ENCODE data around the gene PDCD2L. TPM values are rescaled to one million over a fixed set of nuclear protein-coding genes. Genes with fewer than 3 reads are reported as not detected.

Gene PDCD2L
- total and polyA plus RNA-seq, 9 of the 15 experiments (the other 6 are each of a cell fraction or from before 2014, with no cell fraction given): 12.1 to 68.5 (median 56.3) TPM

- TF ChIP-seq ZNF785 (CRISPR knock-in tag; IDR thresholded peaks at IDR 0.05): no peak
These were observed 44.3 kb upstream of the PDCD2L start (continued) for GRCh38 chr19:34359954-34360315.

- ChIA-PET POLR2A (interaction anchor here (0.7 to 1.4 kb wide), 2 partner anchors 11 to 127 kb away, joined by 3 to 4 read pairs; no protein-coding TSS in a partner anchor), CTCF (ENCODE audit: low intra/inter-chr PET ratio) (no interaction called here)
- peaks cover 7% of the 10 kb centered on the region for H3K79me2 ChIP-seq (ENCODE audit: control insufficient read depth, insufficient read depth, low read length)
- no TSS peak for BruUV-seq (replicated peaks)
- intact Hi-C loops (cut with micrococcal nuclease): no loop called here
- in situ Hi-C loops (cut with MboI): no loop called here
- peak overlapping the region; percentile 85 for H3K27ac ChIP-seq (ENCODE audit: extremely low read depth, low read depth, low read length)
- no peak for ATAC-seq
- WGBS (ENCODE audit: insufficient coverage, low coverage, missing lambda C conversion rate): 89% methylated on average over 9 of the region's 9 CpGs
- peaks cover 49 to 50% of the 10 kb centered on the region in 2 experiments for H3K4me1 ChIP-seq (replicated peaks in 1 of 2; ENCODE audit: control insufficient read depth in 2 of 2, insufficient read depth in 2 of 2, low read length in 2 of 2)
- DNase-seq (ENCODE audit: extremely low read depth in 1 of 4, low spot score in 3 of 4): no peak
- H3K36me3 ChIP-seq (ENCODE audit: control insufficient read depth, insufficient read depth, low read length): no peaks in the 10 kb centered on the region; the same call in 2 of the 3 replicates
- TF ChIP-seq SPI1 (IDR thresholded peaks at IDR 0.05; ENCODE audit: borderline replicate concordance, low read depth, low read length) (peak; percentile 15; the same call in 1 of the 2 replicates), ZBTB8A (IDR thresholded peaks at IDR 0.05; ENCODE audit: partially characterized antibody) (no peak)
- H3K9me1 ChIP-seq (ENCODE audit: control insufficient read depth, insufficient read depth, low read length): peaks cover 3% of the 10 kb centered on the region
- H2AFZ ChIP-seq (ENCODE audit: low read depth, low read length): 0 out of 2 replicates have a peak overlapping the region, but pooled peaks have one; percentile 89
- H3K9ac ChIP-seq (ENCODE audit: insufficient read depth in 1 of 2, low read depth in 2 of 2, low read length in 2 of 2): peak overlapping the region in 1 of 2 experiments; percentile 76; a peak in 1 of 4 replicates
- FAIRE-seq: no peak
- peak overlapping the region; percentile 48; the same call in 1 of the 2 replicates for H3K4me3 ChIP-seq
- H3K27me3 ChIP-seq (ENCODE audit: control insufficient read depth in 2 of 2, insufficient read depth in 2 of 2, low read length in 2 of 2): no peaks in the 10 kb centered on the region
- H3K4me2 ChIP-seq (ENCODE audit: insufficient read depth, low read length): peak overlapping the region; percentile 95
- H4K20me1 ChIP-seq (replicated peaks; ENCODE audit: control insufficient read depth, insufficient read depth, low read length): no peaks in the 10 kb centered on the region; the same call in 1 of the 2 replicates
- H3K9me3 ChIP-seq (replicated peaks; ENCODE audit: control insufficient read depth, insufficient read depth, low read depth, low read length): no peaks in the 10 kb centered on the region
These were observed 43.8 kb upstream of the PDCD2L start for GRCh38 chr19:34360354-34360909.

Measured in K562 (cell line).